T-helper 2 cell treated with Interferon-gamma antibody and Interleukin-4, amounts not matched to agents 5 μg/mL and 100 μg/mL, for 36 hours (primary cell): ENCODE data around the gene DPYSL4.

Source experiments
- DNase-seq: peaks from one replicate; pipeline ENCODE4 v3.0.0; 2021; ENCODE audit warnings: low spot score
- H3K27ac Mint-ChIP-seq: one replicate; pipeline ENCODE4 v1.8.0; 2021; ENCODE audit warnings: mild to moderate bottlenecking, mixed read lengths
- H3K27me3 Mint-ChIP-seq: one replicate; pipeline ENCODE4 v1.8.0; 2021; ENCODE audit warnings: low read depth, mixed read lengths
- H3K36me3 Mint-ChIP-seq: one replicate; pipeline ENCODE4 v1.8.0; 2021; ENCODE audit warnings: low read depth, mixed read lengths
- H3K4me1 Mint-ChIP-seq: one replicate; pipeline ENCODE4 v1.8.0; 2021; ENCODE audit warnings: low read depth, mixed read lengths
- H3K4me3 Mint-ChIP-seq: one replicate; pipeline ENCODE4 v1.8.0; 2022; ENCODE audit warnings: mild to moderate bottlenecking, moderate library complexity, mixed read lengths
- H3K9me3 Mint-ChIP-seq: one replicate; pipeline ENCODE4 v1.8.0; 2021; ENCODE audit warnings: mixed read lengths

Gene DPYSL4

GRCh38 chr10:132163826-132164515 is 22.8 kb upstream of the DPYSL4 start:
- peaks cover 31% of the 10 kb centered on the region for H3K4me1 Mint-ChIP-seq
- H3K36me3 Mint-ChIP-seq, result peaks cover 1% of the 10 kb centered on the region
- peak overlapping the region; percentile 86 for H3K27ac Mint-ChIP-seq
- no peak for DNase-seq
- no peaks in the 10 kb centered on the region for H3K27me3 Mint-ChIP-seq
- no peak overlapping the region for H3K4me3 Mint-ChIP-seq
- H3K9me3 Mint-ChIP-seq, result no peaks in the 10 kb centered on the region

- no peak for DNase-seq
- peaks cover 1% of the 10 kb centered on the region for H3K36me3 Mint-ChIP-seq
- H3K4me3 Mint-ChIP-seq, result no peak overlapping the region
- H3K27ac Mint-ChIP-seq, result no peak overlapping the region
- no peaks in the 10 kb centered on the region for H3K9me3 Mint-ChIP-seq
- no peaks in the 10 kb centered on the region for H3K27me3 Mint-ChIP-seq
- peaks cover 25% of the 10 kb centered on the region for H3K4me1 Mint-ChIP-seq
Measured at GRCh38 chr10:132164761-132165278, 21.9 kb upstream of the DPYSL4 start.

GRCh38 chr10:132165416-132165980 is 21.2 kb upstream of the DPYSL4 start:
- no peak overlapping the region for H3K27ac Mint-ChIP-seq
- H3K36me3 Mint-ChIP-seq, result peaks cover 1% of the 10 kb centered on the region
- H3K4me1 Mint-ChIP-seq, result peaks cover 25% of the 10 kb centered on the region
- H3K27me3 Mint-ChIP-seq, result no peaks in the 10 kb centered on the region
- no peak for DNase-seq
- H3K4me3 Mint-ChIP-seq, result no peak overlapping the region
- no peaks in the 10 kb centered on the region for H3K9me3 Mint-ChIP-seq

- Mint-ChIP-seq H3K4me1 (peaks cover 23% of the 10 kb centered on the region), H3K36me3 (peaks cover 1% of the 10 kb centered on the region), H3K27me3 (no peaks in the 10 kb centered on the region), H3K27ac (peak overlapping the region; percentile 12), H3K9me3 (no peaks in the 10 kb centered on the region), H3K4me3 (no peak overlapping the region)
- no peak for DNase-seq
Measured at GRCh38 chr10:132166216-132166950, 20.4 kb upstream of the DPYSL4 start.

- Mint-ChIP-seq H3K27ac (peak overlapping the region; percentile 12), H3K27me3 (no peaks in the 10 kb centered on the region), H3K36me3 (no peaks in the 10 kb centered on the region), H3K4me3 (no peak overlapping the region), H3K4me1 (peaks cover 18% of the 10 kb centered on the region), H3K9me3 (no peaks in the 10 kb centered on the region)
- DNase-seq, result no peak
Measured at GRCh38 chr10:132167041-132167674, 19.6 kb upstream of the DPYSL4 start.

- no peak for DNase-seq
- H3K4me1 Mint-ChIP-seq, result peaks cover 14% of the 10 kb centered on the region
- H3K27me3 Mint-ChIP-seq, result no peaks in the 10 kb centered on the region
- H3K36me3 Mint-ChIP-seq, result no peaks in the 10 kb centered on the region
- H3K9me3 Mint-ChIP-seq, result no peaks in the 10 kb centered on the region
- H3K4me3 Mint-ChIP-seq, result no peak overlapping the region
- H3K27ac Mint-ChIP-seq, result no peak overlapping the region
Measured at GRCh38 chr10:132167976-132168375, 18.8 kb upstream of the DPYSL4 start.

GRCh38 chr10:132168571-132169030 is 18.1 kb upstream of the DPYSL4 start:
- H3K36me3 Mint-ChIP-seq, result no peaks in the 10 kb centered on the region
- H3K9me3 Mint-ChIP-seq, result peaks cover 5% of the 10 kb centered on the region

GRCh38 chr10:132169031-132169765 is 17.6 kb upstream of the DPYSL4 start:
- DNase-seq, result no peak
- peaks cover 11% of the 10 kb centered on the region for H3K4me1 Mint-ChIP-seq
- no peak overlapping the region for H3K4me3 Mint-ChIP-seq

More at GRCh38 chr10:132168571-132169030, 18.1 kb upstream of the DPYSL4 start:
- DNase-seq, result no peak
- Mint-ChIP-seq H3K4me3 (no peak overlapping the region), H3K4me1 (peaks cover 14% of the 10 kb centered on the region), H3K27ac (no peak overlapping the region), H3K27me3 (no peaks in the 10 kb centered on the region)

GRCh38 chr10:132169766-132170560 is 16.8 kb upstream of the DPYSL4 start:
- Mint-ChIP-seq H3K27me3 (peaks cover 5% of the 10 kb centered on the region), H3K36me3 (no peaks in the 10 kb centered on the region), H3K4me3 (no peak overlapping the region), H3K27ac (no peak overlapping the region), H3K9me3 (peaks cover 9% of the 10 kb centered on the region), H3K4me1 (peaks cover 11% of the 10 kb centered on the region)
- no peak for DNase-seq

More at GRCh38 chr10:132169031-132169765, 17.6 kb upstream of the DPYSL4 start:
- Mint-ChIP-seq H3K27ac (no peak overlapping the region), H3K27me3 (no peaks in the 10 kb centered on the region), H3K9me3 (peaks cover 5% of the 10 kb centered on the region), H3K36me3 (no peaks in the 10 kb centered on the region)

- Mint-ChIP-seq H3K36me3 (no peaks in the 10 kb centered on the region), H3K4me1 (peaks cover 11% of the 10 kb centered on the region), H3K27ac (no peak overlapping the region), H3K4me3 (no peak overlapping the region), H3K9me3 (peaks cover 9% of the 10 kb centered on the region), H3K27me3 (peaks cover 10% of the 10 kb centered on the region)
- no peak for DNase-seq
Measured at GRCh38 chr10:132170561-132171361, 16.0 kb upstream of the DPYSL4 start.

GRCh38 chr10:132172091-132173066 is 14.4 kb upstream of the DPYSL4 start:
- H3K27ac Mint-ChIP-seq, result no peak overlapping the region
- H3K4me3 Mint-ChIP-seq, result no peak overlapping the region
- H3K27me3 Mint-ChIP-seq, result peaks cover 23% of the 10 kb centered on the region
- peaks cover 3% of the 10 kb centered on the region for H3K4me1 Mint-ChIP-seq
- no peaks in the 10 kb centered on the region for H3K36me3 Mint-ChIP-seq
- peaks cover 9% of the 10 kb centered on the region for H3K9me3 Mint-ChIP-seq
- no peak for DNase-seq
